ENCODE measurements around the gene PKD2.

PKD2 gene

GRCh38 chr4:88030565-88031310, 23.3 kb downstream of the PKD2 start:
- H3K9me3 ChIP-seq (ENCODE audit: control insufficient read depth, insufficient read depth, low read length) = peaks cover 6% of the 10 kb centered on the region
- H3K36me3 ChIP-seq (ENCODE audit: control insufficient read depth, insufficient read depth, low read length) = peaks cover 8% of the 10 kb centered on the region
- H3K9ac ChIP-seq (ENCODE audit: low read depth, low read length) = no peak overlapping the region
- no peak overlapping the region for H3K4me3 ChIP-seq (ENCODE audit: low read depth, low read length)
- no peaks in the 10 kb centered on the region for H3K27me3 ChIP-seq (ENCODE audit: control insufficient read depth, insufficient read depth, low read length)
- no peaks in the 10 kb centered on the region for H3K4me1 ChIP-seq (ENCODE audit: control insufficient read depth, insufficient read depth, low read length)

- H3K4me1 ChIP-seq (ENCODE audit: control insufficient read depth, insufficient read depth, low read length) = no peaks in the 10 kb centered on the region
- no peaks in the 10 kb centered on the region for H3K27me3 ChIP-seq (ENCODE audit: control insufficient read depth, insufficient read depth, low read length)
- no peak overlapping the region for H3K9ac ChIP-seq (ENCODE audit: low read depth, low read length)
- H3K9me3 ChIP-seq (ENCODE audit: control insufficient read depth, insufficient read depth, low read length) = no peaks in the 10 kb centered on the region
- H3K36me3 ChIP-seq (ENCODE audit: control insufficient read depth, insufficient read depth, low read length) = peaks cover 5% of the 10 kb centered on the region
- no peak overlapping the region for H3K4me3 ChIP-seq (ENCODE audit: low read depth, low read length)
Observed at GRCh38 chr4:88033309-88033708, 25.9 kb downstream of the PKD2 start.

- Histone ChIP-seq H3K36me3 (ENCODE audit: control insufficient read depth, insufficient read depth, low read length) (peaks cover 3% of the 10 kb centered on the region), H3K4me1 (ENCODE audit: control insufficient read depth, insufficient read depth, low read length) (no peaks in the 10 kb centered on the region), H3K9me3 (ENCODE audit: control insufficient read depth, insufficient read depth, low read length) (no peaks in the 10 kb centered on the region), H3K4me3 (ENCODE audit: low read depth, low read length) (no peak overlapping the region), H3K27me3 (ENCODE audit: control insufficient read depth, insufficient read depth, low read length) (no peaks in the 10 kb centered on the region), H3K9ac (ENCODE audit: low read depth, low read length) (no peak overlapping the region)
Observed at GRCh38 chr4:88035292-88035691, 27.9 kb downstream of the PKD2 start.

- Histone ChIP-seq H3K4me3 (ENCODE audit: low read depth, low read length) (no peak overlapping the region), H3K4me1 (ENCODE audit: control insufficient read depth, insufficient read depth, low read length) (no peaks in the 10 kb centered on the region), H3K27me3 (ENCODE audit: control insufficient read depth, insufficient read depth, low read length) (no peaks in the 10 kb centered on the region), H3K36me3 (ENCODE audit: control insufficient read depth, insufficient read depth, low read length) (peaks cover 3% of the 10 kb centered on the region), H3K9me3 (ENCODE audit: control insufficient read depth, insufficient read depth, low read length) (no peaks in the 10 kb centered on the region), H3K9ac (ENCODE audit: low read depth, low read length) (no peak overlapping the region)
Observed at GRCh38 chr4:88037447-88037846, 30.0 kb downstream of the PKD2 start.

- Histone ChIP-seq H3K9me3 (ENCODE audit: control insufficient read depth, insufficient read depth, low read length) (no peaks in the 10 kb centered on the region), H3K4me3 (ENCODE audit: low read depth, low read length) (no peak overlapping the region), H3K4me1 (ENCODE audit: control insufficient read depth, insufficient read depth, low read length) (no peaks in the 10 kb centered on the region), H3K27me3 (ENCODE audit: control insufficient read depth, insufficient read depth, low read length) (no peaks in the 10 kb centered on the region), H3K36me3 (ENCODE audit: control insufficient read depth, insufficient read depth, low read length) (peaks cover 7% of the 10 kb centered on the region), H3K9ac (ENCODE audit: low read depth, low read length) (no peak overlapping the region)
Observed at GRCh38 chr4:88037936-88038335, 30.5 kb downstream of the PKD2 start.

- H3K36me3 ChIP-seq (ENCODE audit: control insufficient read depth, insufficient read depth, low read length) = peaks cover 11% of the 10 kb centered on the region
Observed at GRCh38 chr4:88040707-88041106, 33.3 kb downstream of the PKD2 start.

GRCh38 chr4:88041626-88042025, 34.2 kb downstream of the PKD2 start:
- Histone ChIP-seq H3K36me3 (ENCODE audit: control insufficient read depth, insufficient read depth, low read length) (peaks cover 11% of the 10 kb centered on the region), H3K9ac (ENCODE audit: low read depth, low read length) (no peak overlapping the region), H3K27me3 (ENCODE audit: control insufficient read depth, insufficient read depth, low read length) (no peaks in the 10 kb centered on the region), H3K9me3 (ENCODE audit: control insufficient read depth, insufficient read depth, low read length) (no peaks in the 10 kb centered on the region), H3K4me1 (ENCODE audit: control insufficient read depth, insufficient read depth, low read length) (no peaks in the 10 kb centered on the region), H3K4me3 (ENCODE audit: low read depth, low read length) (no peak overlapping the region)

More at GRCh38 chr4:88040707-88041106, 33.3 kb downstream of the PKD2 start:
- H3K27me3 ChIP-seq (ENCODE audit: control insufficient read depth, insufficient read depth, low read length) = no peaks in the 10 kb centered on the region
- H3K4me3 ChIP-seq (ENCODE audit: low read depth, low read length) = no peak overlapping the region
- H3K9ac ChIP-seq (ENCODE audit: low read depth, low read length) = no peak overlapping the region
- H3K4me1 ChIP-seq (ENCODE audit: control insufficient read depth, insufficient read depth, low read length) = no peaks in the 10 kb centered on the region
- no peaks in the 10 kb centered on the region for H3K9me3 ChIP-seq (ENCODE audit: control insufficient read depth, insufficient read depth, low read length)

- H3K9ac ChIP-seq (ENCODE audit: low read depth, low read length) = no peak overlapping the region
- H3K36me3 ChIP-seq (ENCODE audit: control insufficient read depth, insufficient read depth, low read length) = peaks cover 11% of the 10 kb centered on the region
- H3K27me3 ChIP-seq (ENCODE audit: control insufficient read depth, insufficient read depth, low read length) = no peaks in the 10 kb centered on the region
- no peaks in the 10 kb centered on the region for H3K9me3 ChIP-seq (ENCODE audit: control insufficient read depth, insufficient read depth, low read length)
- H3K4me3 ChIP-seq (ENCODE audit: low read depth, low read length) = no peak overlapping the region
- no peaks in the 10 kb centered on the region for H3K4me1 ChIP-seq (ENCODE audit: control insufficient read depth, insufficient read depth, low read length)
Observed at GRCh38 chr4:88043001-88043400, 35.6 kb downstream of the PKD2 start.

GRCh38 chr4:88043586-88044340, 36.3 kb downstream of the PKD2 start:
- H3K4me1 ChIP-seq (ENCODE audit: control insufficient read depth, insufficient read depth, low read length) = no peaks in the 10 kb centered on the region
- no peaks in the 10 kb centered on the region for H3K27me3 ChIP-seq (ENCODE audit: control insufficient read depth, insufficient read depth, low read length)
- no peaks in the 10 kb centered on the region for H3K9me3 ChIP-seq (ENCODE audit: control insufficient read depth, insufficient read depth, low read length)
- no peak overlapping the region for H3K4me3 ChIP-seq (ENCODE audit: low read depth, low read length)
- peaks cover 11% of the 10 kb centered on the region for H3K36me3 ChIP-seq (ENCODE audit: control insufficient read depth, insufficient read depth, low read length)
- no peak overlapping the region for H3K9ac ChIP-seq (ENCODE audit: low read depth, low read length)

- Histone ChIP-seq H3K4me3 (ENCODE audit: low read depth, low read length) (no peak overlapping the region), H3K4me1 (ENCODE audit: control insufficient read depth, insufficient read depth, low read length) (no peaks in the 10 kb centered on the region), H3K36me3 (ENCODE audit: control insufficient read depth, insufficient read depth, low read length) (peaks cover 8% of the 10 kb centered on the region), H3K9ac (ENCODE audit: low read depth, low read length) (no peak overlapping the region), H3K27me3 (ENCODE audit: control insufficient read depth, insufficient read depth, low read length) (no peaks in the 10 kb centered on the region), H3K9me3 (ENCODE audit: control insufficient read depth, insufficient read depth, low read length) (no peaks in the 10 kb centered on the region)
Observed at GRCh38 chr4:88045021-88045420, 37.6 kb downstream of the PKD2 start.

- no peaks in the 10 kb centered on the region for H3K4me1 ChIP-seq (ENCODE audit: control insufficient read depth, insufficient read depth, low read length)
- H3K9me3 ChIP-seq (ENCODE audit: control insufficient read depth, insufficient read depth, low read length) = no peaks in the 10 kb centered on the region
- H3K4me3 ChIP-seq (ENCODE audit: low read depth, low read length) = no peak overlapping the region
- no peak overlapping the region for H3K9ac ChIP-seq (ENCODE audit: low read depth, low read length)
- peaks cover 2% of the 10 kb centered on the region for H3K36me3 ChIP-seq (ENCODE audit: control insufficient read depth, insufficient read depth, low read length)
- no peaks in the 10 kb centered on the region for H3K27me3 ChIP-seq (ENCODE audit: control insufficient read depth, insufficient read depth, low read length)
Observed at GRCh38 chr4:88054229-88054628, 46.8 kb downstream of the PKD2 start.

GRCh38 chr4:88054901-88055300, 47.5 kb downstream of the PKD2 start:
- Histone ChIP-seq H3K9me3 (ENCODE audit: control insufficient read depth, insufficient read depth, low read length) (no peaks in the 10 kb centered on the region), H3K9ac (ENCODE audit: low read depth, low read length) (no peak overlapping the region), H3K36me3 (ENCODE audit: control insufficient read depth, insufficient read depth, low read length) (peaks cover 2% of the 10 kb centered on the region), H3K27me3 (ENCODE audit: control insufficient read depth, insufficient read depth, low read length) (no peaks in the 10 kb centered on the region), H3K4me3 (ENCODE audit: low read depth, low read length) (no peak overlapping the region), H3K4me1 (ENCODE audit: control insufficient read depth, insufficient read depth, low read length) (no peaks in the 10 kb centered on the region)
